SIG-M5 treated with dmso at 0.1 percent for 504 hours (cell line): Measurements from ENCODE around the gene LRP10.

ENCODE experiments used
- DNase-seq: peaks from one replicate; lab custom pipeline; 2025; ENCODE audit not compliant: unreplicated experiment; lab: John Stamatoyannopoulos, UW

The LRP10 gene

GRCh38 chr14:22886500-22887259 lies 15.1 kb downstream of the LRP10 start:
- DNase-seq = no peak

DNA sequence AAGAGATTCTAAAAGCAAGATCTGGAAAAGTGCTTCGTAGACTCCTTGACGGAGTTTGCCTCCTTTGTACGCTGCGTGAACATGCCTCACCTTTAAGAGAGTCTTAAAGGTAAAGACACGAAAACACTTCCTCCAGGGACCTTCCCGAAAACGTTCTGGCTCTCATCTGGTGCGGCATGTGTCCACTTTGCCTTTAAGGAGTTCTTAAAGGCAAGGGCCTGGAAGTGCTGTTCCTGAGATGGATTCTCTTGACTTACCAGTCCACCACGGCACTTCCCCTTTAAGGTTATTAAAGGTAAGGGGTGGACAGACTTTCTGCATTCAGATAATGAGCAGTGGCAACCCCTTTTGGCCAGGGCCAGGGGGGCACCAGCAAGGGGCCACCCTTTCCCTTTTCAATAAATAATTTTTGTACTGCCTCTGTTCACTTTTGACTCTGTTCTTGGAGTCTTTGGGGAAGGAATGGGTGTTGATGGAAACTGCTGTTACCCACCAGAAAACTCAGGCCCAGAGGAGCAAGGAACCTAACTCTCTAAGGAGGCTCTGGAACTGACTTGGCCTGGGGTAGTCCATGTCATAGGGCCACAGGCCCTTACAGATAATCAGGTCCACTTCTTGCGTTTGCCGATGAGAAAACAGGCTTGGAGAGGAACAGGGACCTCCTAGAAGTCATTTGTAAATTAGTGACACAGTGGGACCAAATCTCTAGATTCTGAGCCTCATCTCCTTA lies 15.9 kb downstream of the LRP10 start:
- peak; percentile 50 for DNase-seq

DNA sequence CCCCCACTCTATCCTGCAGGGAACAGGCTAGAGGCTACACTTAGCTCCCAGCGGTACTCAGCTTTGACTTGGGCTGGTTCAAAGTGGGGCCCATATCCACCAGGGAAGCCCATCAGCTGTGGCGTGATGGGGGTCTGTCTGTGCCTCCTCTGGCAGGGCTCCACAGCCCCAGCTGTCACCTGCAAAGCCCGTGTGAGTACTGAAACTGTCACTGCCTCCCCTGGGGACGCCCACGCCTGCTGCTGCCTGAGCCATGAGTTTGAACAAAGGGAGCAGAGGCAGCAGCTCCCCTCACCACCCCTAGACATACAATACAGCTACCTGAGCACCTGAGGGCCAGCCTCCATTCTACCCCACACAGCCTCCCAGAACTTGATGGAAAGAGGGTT lies 16.4 kb downstream of the LRP10 start:
- no peak for DNase-seq

DNA sequence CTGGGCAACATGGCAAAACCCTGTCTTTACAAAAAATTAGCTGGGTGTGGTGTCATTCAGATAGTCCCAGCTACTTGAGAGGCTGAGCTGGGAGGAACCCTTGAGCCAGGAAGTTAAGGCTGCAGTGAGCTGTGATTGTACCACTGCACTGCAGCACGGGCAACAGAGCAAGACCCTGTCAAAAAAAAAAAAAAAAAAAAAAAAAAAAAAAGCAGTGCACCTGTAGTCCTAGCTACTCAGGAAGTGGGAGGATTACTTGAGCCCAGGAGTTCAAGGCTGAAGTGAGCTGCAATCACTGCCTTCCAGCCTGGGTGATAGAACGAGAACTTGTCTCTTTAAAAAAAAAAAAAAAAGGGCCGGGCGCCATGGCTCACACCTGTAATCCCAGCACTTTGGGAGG lies 17.1 kb downstream of the LRP10 start:
- DNase-seq = no peak

- DNase-seq = no peak
Measured at GRCh38 chr14:22890416-22890815, 18.9 kb downstream of the LRP10 start.

DNA sequence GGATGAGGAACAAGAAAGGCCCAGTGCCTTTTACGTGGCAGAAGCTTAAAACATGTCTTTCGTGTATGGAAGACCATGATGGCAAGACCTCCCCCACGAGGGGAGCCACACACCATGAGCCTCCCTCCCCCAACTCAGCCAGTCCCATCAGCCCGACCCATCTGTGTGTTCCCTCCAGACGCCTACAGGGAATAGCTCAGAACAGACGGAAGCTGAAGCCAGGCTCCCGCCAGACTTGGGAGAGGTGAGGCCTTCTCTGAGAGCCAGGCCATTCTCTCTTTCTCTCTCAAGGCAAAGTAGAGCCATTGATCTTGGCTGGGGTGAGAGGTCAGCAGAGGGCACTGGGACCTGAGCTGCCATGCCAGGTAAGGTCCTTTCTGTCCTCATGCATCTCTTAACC lies 20.9 kb downstream of the LRP10 start:
- DNase-seq = no peak

GRCh38 chr14:22893706-22894105 lies 22.2 kb downstream of the LRP10 start:
- DNase-seq = no peak

DNA sequence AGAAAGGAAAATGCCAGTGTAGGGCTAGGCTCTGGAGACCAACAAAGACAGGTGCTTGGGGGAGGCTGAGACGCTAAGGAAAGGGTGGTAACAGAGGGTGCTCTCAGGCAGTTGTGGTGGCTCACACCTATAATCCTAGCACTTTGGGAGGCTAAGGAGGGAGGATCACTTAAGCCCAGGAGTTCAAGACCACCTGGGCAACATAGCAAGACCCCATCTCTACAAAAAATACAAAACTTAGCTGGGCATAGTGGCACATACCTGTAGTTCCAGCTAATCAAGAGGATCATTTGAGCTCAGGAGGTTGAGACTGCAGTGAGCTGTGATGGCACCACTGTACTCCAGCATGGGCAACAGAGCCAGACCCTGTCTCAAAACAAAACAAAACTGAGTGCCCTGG lies 23.9 kb downstream of the LRP10 start:
- no peak for DNase-seq

- no peak for DNase-seq
Measured at GRCh38 chr14:22896356-22896755, 24.8 kb downstream of the LRP10 start.

- no peak for DNase-seq
Measured at GRCh38 chr14:22896760-22897159, 25.2 kb downstream of the LRP10 start.

GRCh38 chr14:22897357-22897756 lies 25.8 kb downstream of the LRP10 start:
- DNase-seq = no peak

- no peak for DNase-seq
Measured at GRCh38 chr14:22898302-22899090, 27.0 kb downstream of the LRP10 start.

GRCh38 chr14:22900081-22900799 lies 28.7 kb downstream of the LRP10 start:
- peak; percentile 55 for DNase-seq

GRCh38 chr14:22901799-22902198 lies 30.3 kb downstream of the LRP10 start:
- no peak for DNase-seq

- DNase-seq = no peak
Measured at GRCh38 chr14:22903742-22904087, 32.2 kb downstream of the LRP10 start.

GRCh38 chr14:22905627-22906026 lies 34.1 kb downstream of the LRP10 start:
- no peak for DNase-seq

GRCh38 chr14:22906073-22906472 lies 34.5 kb downstream of the LRP10 start:
- DNase-seq = no peak

DNA sequence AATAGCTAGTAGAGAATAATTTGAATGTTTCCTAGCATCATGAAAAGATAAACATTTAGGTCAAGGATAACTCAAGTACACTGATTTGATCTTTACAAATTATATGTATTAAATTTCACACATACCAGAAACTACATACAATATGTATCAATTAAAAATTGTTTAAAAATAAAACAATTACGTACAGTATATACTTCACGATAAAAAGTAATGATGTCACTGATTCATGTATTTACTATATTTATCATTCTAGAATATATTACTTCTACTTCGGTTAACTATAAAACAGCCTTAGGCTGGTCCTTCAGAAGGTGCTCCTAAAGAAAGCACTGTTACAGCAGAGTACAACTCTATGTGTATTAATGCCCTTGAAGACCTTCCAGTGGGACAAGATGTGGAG lies 35.9 kb downstream of the LRP10 start:
- DNase-seq = no peak

GRCh38 chr14:22908601-22909000 lies 37.1 kb downstream of the LRP10 start:
- DNase-seq = peak; percentile 91

- DNase-seq = no peak
Measured at GRCh38 chr14:22910916-22911315, 39.4 kb downstream of the LRP10 start.

GRCh38 chr14:22914836-22915235 lies 43.3 kb downstream of the LRP10 start:
- peak; percentile 32 for DNase-seq
